ENCODE measurements around the gene COMMD2. TPM values are rescaled to one million over a fixed set of nuclear protein-coding genes. Genes with fewer than 3 reads are reported as not detected.

Gene COMMD2
- total and polyA plus RNA-seq, 10 of the 15 experiments (the other 5 are each of a cell fraction or from before 2014, with no cell fraction given) = 23.0 to 97.0 (median 50.9) TPM

DNA sequence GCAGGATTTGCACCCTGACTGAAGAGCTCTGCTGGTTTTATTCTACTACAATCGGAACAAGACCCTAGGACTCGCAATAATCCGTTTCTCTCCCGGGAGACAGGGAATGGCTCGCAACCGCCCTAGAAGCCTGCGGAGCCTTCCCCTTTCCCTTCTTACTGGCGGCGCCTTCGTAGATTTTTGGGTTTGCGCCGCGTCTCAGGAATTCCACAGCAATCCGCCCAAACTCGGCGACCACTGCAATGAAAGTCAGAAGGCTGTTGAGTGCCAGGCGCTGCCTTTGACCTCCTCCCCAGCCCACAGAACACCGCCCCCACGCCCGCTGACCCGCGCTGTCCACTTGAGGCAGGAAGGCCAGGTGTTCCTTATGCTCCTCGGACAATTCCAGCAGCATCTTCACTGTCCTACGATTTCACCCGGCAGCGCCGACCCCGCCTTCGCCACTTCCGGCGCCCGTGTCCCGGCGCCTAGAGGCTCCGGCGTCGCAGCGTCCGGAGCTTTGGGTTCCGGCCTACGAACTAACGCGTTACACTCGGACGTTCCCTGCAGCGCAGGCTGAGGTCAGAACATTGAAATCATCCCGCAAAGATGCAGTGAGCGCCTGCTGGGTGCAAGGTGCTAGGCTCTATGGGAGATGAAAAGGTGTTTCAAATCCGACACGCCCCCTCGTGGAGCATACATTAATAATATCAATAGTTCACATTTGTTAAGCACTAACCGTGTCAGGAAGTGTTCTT, at the start of gene COMMD2 (continued):
- TF ChIP-seq, protein P1, sequence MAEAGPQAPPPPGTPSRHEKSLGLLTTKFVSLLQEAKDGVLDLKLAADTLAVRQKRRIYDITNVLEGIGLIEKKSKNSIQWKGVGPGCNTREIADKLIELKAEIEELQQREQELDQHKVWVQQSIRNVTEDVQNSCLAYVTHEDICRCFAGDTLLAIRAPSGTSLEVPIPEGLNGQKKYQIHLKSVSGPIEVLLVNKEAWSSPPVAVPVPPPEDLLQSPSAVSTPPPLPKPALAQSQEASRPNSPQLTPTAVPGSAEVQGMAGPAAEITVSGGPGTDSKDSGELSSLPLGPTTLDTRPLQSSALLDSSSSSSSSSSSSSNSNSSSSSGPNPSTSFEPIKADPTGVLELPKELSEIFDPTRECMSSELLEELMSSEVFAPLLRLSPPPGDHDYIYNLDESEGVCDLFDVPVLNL (IDR thresholded peaks at IDR 0.05; ENCODE audit: low read depth, low read length) = no peak
- TF ChIP-seq SMARCA5 (IDR thresholded peaks at IDR 0.05) (peak; percentile 87), JUND (IDR thresholded peaks at IDR 0.05; ENCODE audit: low read depth, low read length) (no peak), ZNF217 (IDR thresholded peaks at IDR 0.05) (0 out of 2 replicates have a peak, but pooled peaks have one; percentile 55), FOS (IDR thresholded peaks at IDR 0.05; ENCODE audit: borderline replicate concordance, extremely low read depth, insufficient read length) (no peak), IRF4 (IDR thresholded peaks at IDR 0.05; ENCODE audit: low read depth, low read length) (peak; percentile 66), ZNF622 (IDR thresholded peaks at IDR 0.05) (no peak), EZH2 (IDR thresholded peaks at IDR 0.05; ENCODE audit: borderline replicate concordance, control insufficient read depth, low read depth, low read length) (no peak), ZNF207 (IDR thresholded peaks at IDR 0.05; ENCODE audit: borderline replicate concordance) (peak; percentile 61; the same call in 1 of the 2 replicates), POLR2A (IDR thresholded peaks at IDR 0.05; ENCODE audit: low read depth, low read length) (peak; percentile 95), TAF1 (IDR thresholded peaks at IDR 0.05; ENCODE audit: borderline replicate concordance, low read depth, low read length) (peak; percentile 95), BMI1 (IDR thresholded peaks at IDR 0.05; ENCODE audit: borderline replicate concordance) (no peak), TARDBP (IDR thresholded peaks at IDR 0.05; ENCODE audit: borderline replicate concordance) (peak; percentile 55; the same call in 1 of the 2 replicates)
- TF ChIP-seq, protein P2, sequence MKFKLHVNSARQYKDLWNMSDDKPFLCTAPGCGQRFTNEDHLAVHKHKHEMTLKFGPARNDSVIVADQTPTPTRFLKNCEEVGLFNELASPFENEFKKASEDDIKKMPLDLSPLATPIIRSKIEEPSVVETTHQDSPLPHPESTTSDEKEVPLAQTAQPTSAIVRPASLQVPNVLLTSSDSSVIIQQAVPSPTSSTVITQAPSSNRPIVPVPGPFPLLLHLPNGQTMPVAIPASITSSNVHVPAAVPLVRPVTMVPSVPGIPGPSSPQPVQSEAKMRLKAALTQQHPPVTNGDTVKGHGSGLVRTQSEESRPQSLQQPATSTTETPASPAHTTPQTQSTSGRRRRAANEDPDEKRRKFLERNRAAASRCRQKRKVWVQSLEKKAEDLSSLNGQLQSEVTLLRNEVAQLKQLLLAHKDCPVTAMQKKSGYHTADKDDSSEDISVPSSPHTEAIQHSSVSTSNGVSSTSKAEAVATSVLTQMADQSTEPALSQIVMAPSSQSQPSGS (IDR thresholded peaks at IDR 0.05; ENCODE audit: low read length) = peak; percentile 76
- TF ChIP-seq, protein P3, sequence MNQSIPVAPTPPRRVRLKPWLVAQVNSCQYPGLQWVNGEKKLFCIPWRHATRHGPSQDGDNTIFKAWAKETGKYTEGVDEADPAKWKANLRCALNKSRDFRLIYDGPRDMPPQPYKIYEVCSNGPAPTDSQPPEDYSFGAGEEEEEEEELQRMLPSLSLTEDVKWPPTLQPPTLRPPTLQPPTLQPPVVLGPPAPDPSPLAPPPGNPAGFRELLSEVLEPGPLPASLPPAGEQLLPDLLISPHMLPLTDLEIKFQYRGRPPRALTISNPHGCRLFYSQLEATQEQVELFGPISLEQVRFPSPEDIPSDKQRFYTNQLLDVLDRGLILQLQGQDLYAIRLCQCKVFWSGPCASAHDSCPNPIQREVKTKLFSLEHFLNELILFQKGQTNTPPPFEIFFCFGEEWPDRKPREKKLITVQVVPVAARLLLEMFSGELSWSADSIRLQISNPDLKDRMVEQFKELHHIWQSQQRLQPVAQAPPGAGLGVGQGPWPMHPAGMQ (IDR thresholded peaks at IDR 0.05; ENCODE audit: borderline replicate concordance) = no peak
- TF ChIP-seq, protein P4, sequence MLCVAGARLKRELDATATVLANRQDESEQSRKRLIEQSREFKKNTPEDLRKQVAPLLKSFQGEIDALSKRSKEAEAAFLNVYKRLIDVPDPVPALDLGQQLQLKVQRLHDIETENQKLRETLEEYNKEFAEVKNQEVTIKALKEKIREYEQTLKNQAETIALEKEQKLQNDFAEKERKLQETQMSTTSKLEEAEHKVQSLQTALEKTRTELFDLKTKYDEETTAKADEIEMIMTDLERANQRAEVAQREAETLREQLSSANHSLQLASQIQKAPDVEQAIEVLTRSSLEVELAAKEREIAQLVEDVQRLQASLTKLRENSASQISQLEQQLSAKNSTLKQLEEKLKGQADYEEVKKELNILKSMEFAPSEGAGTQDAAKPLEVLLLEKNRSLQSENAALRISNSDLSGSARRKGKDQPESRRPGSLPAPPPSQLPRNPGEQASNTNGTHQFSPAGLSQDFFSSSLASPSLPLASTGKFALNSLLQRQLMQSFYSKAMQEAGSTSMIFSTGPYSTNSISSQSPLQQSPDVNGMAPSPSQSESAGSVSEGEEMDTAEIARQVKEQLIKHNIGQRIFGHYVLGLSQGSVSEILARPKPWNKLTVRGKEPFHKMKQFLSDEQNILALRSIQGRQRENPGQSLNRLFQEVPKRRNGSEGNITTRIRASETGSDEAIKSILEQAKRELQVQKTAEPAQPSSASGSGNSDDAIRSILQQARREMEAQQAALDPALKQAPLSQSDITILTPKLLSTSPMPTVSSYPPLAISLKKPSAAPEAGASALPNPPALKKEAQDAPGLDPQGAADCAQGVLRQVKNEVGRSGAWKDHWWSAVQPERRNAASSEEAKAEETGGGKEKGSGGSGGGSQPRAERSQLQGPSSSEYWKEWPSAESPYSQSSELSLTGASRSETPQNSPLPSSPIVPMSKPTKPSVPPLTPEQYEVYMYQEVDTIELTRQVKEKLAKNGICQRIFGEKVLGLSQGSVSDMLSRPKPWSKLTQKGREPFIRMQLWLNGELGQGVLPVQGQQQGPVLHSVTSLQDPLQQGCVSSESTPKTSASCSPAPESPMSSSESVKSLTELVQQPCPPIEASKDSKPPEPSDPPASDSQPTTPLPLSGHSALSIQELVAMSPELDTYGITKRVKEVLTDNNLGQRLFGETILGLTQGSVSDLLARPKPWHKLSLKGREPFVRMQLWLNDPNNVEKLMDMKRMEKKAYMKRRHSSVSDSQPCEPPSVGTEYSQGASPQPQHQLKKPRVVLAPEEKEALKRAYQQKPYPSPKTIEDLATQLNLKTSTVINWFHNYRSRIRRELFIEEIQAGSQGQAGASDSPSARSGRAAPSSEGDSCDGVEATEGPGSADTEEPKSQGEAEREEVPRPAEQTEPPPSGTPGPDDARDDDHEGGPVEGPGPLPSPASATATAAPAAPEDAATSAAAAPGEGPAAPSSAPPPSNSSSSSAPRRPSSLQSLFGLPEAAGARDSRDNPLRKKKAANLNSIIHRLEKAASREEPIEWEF (IDR thresholded peaks at IDR 0.05; ENCODE audit: insufficient replicate concordance, low read depth, low read length) = no peak
- TF ChIP-seq, protein P5, sequence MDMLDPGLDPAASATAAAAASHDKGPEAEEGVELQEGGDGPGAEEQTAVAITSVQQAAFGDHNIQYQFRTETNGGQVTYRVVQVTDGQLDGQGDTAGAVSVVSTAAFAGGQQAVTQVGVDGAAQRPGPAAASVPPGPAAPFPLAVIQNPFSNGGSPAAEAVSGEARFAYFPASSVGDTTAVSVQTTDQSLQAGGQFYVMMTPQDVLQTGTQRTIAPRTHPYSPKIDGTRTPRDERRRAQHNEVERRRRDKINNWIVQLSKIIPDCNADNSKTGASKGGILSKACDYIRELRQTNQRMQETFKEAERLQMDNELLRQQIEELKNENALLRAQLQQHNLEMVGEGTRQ (IDR thresholded peaks at IDR 0.05; ENCODE audit: borderline replicate concordance, low read depth, low read length) = no peak
- TF ChIP-seq, protein P6, sequence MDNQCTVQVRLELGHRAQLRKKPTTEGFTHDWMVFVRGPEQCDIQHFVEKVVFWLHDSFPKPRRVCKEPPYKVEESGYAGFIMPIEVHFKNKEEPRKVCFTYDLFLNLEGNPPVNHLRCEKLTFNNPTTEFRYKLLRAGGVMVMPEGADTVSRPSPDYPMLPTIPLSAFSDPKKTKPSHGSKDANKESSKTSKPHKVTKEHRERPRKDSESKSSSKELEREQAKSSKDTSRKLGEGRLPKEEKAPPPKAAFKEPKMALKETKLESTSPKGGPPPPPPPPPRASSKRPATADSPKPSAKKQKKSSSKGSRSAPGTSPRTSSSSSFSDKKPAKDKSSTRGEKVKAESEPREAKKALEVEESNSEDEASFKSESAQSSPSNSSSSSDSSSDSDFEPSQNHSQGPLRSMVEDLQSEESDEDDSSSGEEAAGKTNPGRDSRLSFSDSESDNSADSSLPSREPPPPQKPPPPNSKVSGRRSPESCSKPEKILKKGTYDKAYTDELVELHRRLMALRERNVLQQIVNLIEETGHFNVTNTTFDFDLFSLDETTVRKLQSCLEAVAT (IDR thresholded peaks at IDR 0.05) = no peak
